Peyer's patch (tissue), 4 donors: ENCODE results near the gene GALC.

Experiments used
- CTCF ChIP-seq, 6 experiments: fragments of 450-650 bp in 4 of 6; fragments of 200-600 bp in 2 of 6; sonication (generic) in 1 of 6; IDR thresholded peaks; one replicate each; pipeline ENCODE4 v1.5.1; 2017 to 2019; ENCODE audit warnings: antibody characterized with exemption in 6 of 6, mild to moderate bottlenecking in 3 of 6, moderate library complexity in 1 of 6
- POLR2A ChIP-seq, 2 donors: fragments of 450-650 bp; IDR thresholded peaks; one replicate each; pipeline ENCODE4 v1.5.1; 2017; ENCODE audit warnings: antibody characterized with exemption in 2 of 2, mild to moderate bottlenecking in 2 of 2, moderate library complexity in 2 of 2

DNA sequence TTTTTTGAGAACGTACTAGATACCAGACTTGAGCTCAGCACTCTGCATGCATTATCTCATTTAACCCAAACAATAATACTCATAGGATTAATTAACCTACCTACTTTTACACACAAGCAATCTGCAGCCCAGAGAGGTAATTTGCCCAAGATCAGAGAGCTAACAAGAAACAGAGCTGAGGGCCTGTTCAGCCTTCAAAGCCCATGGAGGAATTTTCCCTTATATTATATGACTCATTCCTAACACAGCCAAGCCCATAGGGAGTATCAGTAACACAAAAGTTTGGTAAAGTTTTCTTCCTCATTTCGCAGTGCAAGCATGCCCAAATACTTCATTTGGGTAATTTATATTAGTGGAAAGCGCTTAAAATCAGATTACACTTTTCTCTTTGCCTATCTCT is 94.7 kb downstream of the GALC start:
- no peak for TF ChIP-seq CTCF (IDR thresholded peaks at IDR 0.05)
- TF ChIP-seq POLR2A (IDR thresholded peaks at IDR 0.05): no peak
